Measurements from ENCODE around the gene SLC12A5. TPM values are rescaled to one million over a fixed set of nuclear protein-coding genes. Genes with fewer than 3 reads are reported as not detected.

SLC12A5 gene
- total and polyA plus RNA-seq, 9 of the 15 experiments (the other 6 are each of a cell fraction or from before 2014, with no cell fraction given) = 0.36 to 7.5 (median 2.1) TPM

DNA sequence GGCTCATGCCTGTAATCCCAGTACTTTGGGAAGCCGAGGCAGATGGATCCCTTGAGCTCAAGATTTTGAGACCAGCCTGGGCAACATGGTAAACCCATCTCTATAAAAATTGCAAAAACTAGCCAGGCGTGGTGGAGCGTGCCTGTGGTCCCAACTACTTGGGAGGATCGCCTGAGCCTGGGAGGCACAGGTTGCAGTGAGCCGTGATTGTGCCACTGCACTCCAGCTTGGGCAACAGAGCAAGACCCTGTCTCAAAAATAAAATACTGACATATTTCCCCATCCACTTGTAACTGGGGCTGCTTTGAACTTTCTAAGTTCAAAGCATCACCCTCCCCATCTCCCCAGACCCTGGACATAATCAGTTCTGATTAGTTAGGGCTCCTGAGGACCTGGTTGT is 27.5 kb upstream of the SLC12A5 start:
- CTCF ChIA-PET (ENCODE audit: low intra/inter-chr PET ratio) = no interaction called here
- no peak for FAIRE-seq
- ATAC-seq = no peak
- TF ChIP-seq, protein P1, sequence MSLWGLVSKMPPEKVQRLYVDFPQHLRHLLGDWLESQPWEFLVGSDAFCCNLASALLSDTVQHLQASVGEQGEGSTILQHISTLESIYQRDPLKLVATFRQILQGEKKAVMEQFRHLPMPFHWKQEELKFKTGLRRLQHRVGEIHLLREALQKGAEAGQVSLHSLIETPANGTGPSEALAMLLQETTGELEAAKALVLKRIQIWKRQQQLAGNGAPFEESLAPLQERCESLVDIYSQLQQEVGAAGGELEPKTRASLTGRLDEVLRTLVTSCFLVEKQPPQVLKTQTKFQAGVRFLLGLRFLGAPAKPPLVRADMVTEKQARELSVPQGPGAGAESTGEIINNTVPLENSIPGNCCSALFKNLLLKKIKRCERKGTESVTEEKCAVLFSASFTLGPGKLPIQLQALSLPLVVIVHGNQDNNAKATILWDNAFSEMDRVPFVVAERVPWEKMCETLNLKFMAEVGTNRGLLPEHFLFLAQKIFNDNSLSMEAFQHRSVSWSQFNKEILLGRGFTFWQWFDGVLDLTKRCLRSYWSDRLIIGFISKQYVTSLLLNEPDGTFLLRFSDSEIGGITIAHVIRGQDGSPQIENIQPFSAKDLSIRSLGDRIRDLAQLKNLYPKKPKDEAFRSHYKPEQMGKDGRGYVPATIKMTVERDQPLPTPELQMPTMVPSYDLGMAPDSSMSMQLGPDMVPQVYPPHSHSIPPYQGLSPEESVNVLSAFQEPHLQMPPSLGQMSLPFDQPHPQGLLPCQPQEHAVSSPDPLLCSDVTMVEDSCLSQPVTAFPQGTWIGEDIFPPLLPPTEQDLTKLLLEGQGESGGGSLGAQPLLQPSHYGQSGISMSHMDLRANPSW (CRISPR knock-in tag; IDR thresholded peaks at IDR 0.05) = no peak
- no peak for TF ChIP-seq ZNF785 (CRISPR knock-in tag; IDR thresholded peaks at IDR 0.05)
- no peak for TF ChIP-seq CTBP1 (IDR thresholded peaks at IDR 0.05; ENCODE audit: borderline replicate concordance)
- TF ChIP-seq, protein P2, sequence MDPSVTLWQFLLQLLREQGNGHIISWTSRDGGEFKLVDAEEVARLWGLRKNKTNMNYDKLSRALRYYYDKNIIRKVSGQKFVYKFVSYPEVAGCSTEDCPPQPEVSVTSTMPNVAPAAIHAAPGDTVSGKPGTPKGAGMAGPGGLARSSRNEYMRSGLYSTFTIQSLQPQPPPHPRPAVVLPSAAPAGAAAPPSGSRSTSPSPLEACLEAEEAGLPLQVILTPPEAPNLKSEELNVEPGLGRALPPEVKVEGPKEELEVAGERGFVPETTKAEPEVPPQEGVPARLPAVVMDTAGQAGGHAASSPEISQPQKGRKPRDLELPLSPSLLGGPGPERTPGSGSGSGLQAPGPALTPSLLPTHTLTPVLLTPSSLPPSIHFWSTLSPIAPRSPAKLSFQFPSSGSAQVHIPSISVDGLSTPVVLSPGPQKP (CRISPR knock-in tag; IDR thresholded peaks at IDR 0.05) = no peak
- TF ChIP-seq TRIM24 (IDR thresholded peaks at IDR 0.05) = no peak
- no peak for TF ChIP-seq MTA2 (IDR thresholded peaks at IDR 0.05; ENCODE audit: low read depth)
- no peak for TF ChIP-seq FOXJ3 (CRISPR knock-in tag; IDR thresholded peaks at IDR 0.05)
- TF ChIP-seq STAT5A (IDR thresholded peaks at IDR 0.05; ENCODE audit: borderline replicate concordance, low read length) = no peak
- no peak for TF ChIP-seq MCM2 (IDR thresholded peaks at IDR 0.05; ENCODE audit: low read depth)
- no peak for TF ChIP-seq JUN (IDR thresholded peaks at IDR 0.05; ENCODE audit: borderline replicate concordance, low read depth, low read length)
- TF ChIP-seq JUN (CRISPR knock-in tag; IDR thresholded peaks at IDR 0.05; ENCODE audit: borderline replicate concordance) = no peak
- TF ChIP-seq ZFX (CRISPR knock-in tag; IDR thresholded peaks at IDR 0.05) = no peak
- no peak for TF ChIP-seq ZC3H11A (IDR thresholded peaks at IDR 0.05; ENCODE audit: low read depth, low read length)
- TF ChIP-seq SMAD1 (IDR thresholded peaks at IDR 0.05; ENCODE audit: low read depth, low read length, partially characterized antibody) = no peak
- TF ChIP-seq, protein P3, sequence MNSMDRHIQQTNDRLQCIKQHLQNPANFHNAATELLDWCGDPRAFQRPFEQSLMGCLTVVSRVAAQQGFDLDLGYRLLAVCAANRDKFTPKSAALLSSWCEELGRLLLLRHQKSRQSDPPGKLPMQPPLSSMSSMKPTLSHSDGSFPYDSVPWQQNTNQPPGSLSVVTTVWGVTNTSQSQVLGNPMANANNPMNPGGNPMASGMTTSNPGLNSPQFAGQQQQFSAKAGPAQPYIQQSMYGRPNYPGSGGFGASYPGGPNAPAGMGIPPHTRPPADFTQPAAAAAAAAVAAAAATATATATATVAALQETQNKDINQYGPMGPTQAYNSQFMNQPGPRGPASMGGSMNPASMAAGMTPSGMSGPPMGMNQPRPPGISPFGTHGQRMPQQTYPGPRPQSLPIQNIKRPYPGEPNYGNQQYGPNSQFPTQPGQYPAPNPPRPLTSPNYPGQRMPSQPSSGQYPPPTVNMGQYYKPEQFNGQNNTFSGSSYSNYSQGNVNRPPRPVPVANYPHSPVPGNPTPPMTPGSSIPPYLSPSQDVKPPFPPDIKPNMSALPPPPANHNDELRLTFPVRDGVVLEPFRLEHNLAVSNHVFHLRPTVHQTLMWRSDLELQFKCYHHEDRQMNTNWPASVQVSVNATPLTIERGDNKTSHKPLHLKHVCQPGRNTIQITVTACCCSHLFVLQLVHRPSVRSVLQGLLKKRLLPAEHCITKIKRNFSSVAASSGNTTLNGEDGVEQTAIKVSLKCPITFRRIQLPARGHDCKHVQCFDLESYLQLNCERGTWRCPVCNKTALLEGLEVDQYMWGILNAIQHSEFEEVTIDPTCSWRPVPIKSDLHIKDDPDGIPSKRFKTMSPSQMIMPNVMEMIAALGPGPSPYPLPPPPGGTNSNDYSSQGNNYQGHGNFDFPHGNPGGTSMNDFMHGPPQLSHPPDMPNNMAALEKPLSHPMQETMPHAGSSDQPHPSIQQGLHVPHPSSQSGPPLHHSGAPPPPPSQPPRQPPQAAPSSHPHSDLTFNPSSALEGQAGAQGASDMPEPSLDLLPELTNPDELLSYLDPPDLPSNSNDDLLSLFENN (IDR thresholded peaks at IDR 0.05; ENCODE audit: low read depth in 2 of 2, low read length in 2 of 2) = no peak

More for the DNA sequence above, 27.5 kb upstream of the SLC12A5 start:
- H3K4me2 ChIP-seq (ENCODE audit: insufficient read depth, low read length) = no peak overlapping the region
- no peaks in the 10 kb centered on the region for H3K9me3 ChIP-seq (replicated peaks; ENCODE audit: control insufficient read depth, insufficient read depth, low read depth, low read length)
- intact Hi-C loops (cut with micrococcal nuclease) = no loop called here
- H2AFZ ChIP-seq (ENCODE audit: low read depth, low read length) = no peak overlapping the region
- H3K4me3 ChIP-seq = no peak overlapping the region
- no peaks in the 10 kb centered on the region; the same call in 1 of the 2 replicates for H4K20me1 ChIP-seq (replicated peaks; ENCODE audit: control insufficient read depth, insufficient read depth, low read length)
- no TSS peak for BruUV-seq (replicated peaks)
- H3K36me3 ChIP-seq (ENCODE audit: control insufficient read depth, insufficient read depth, low read length) = no peaks in the 10 kb centered on the region
- no peaks in the 10 kb centered on the region for H3K9me1 ChIP-seq (ENCODE audit: control insufficient read depth, insufficient read depth, low read length)
- H3K27me3 ChIP-seq (ENCODE audit: control insufficient read depth in 2 of 2, insufficient read depth in 2 of 2, low read length in 2 of 2) = peaks cover 38 to 53% of the 10 kb centered on the region in 2 experiments
- 0% methylated on average over 5 of the region's 5 CpGs for WGBS (ENCODE audit: insufficient coverage, low coverage, missing lambda C conversion rate)
- no peak overlapping the region for H3K27ac ChIP-seq (ENCODE audit: extremely low read depth, low read depth, low read length)
- in situ Hi-C loops (cut with MboI) = no loop called here
- POLR2A ChIA-PET = interaction anchor here (2.2 kb wide), 1 partner anchor 13 kb away, joined by 6 read pairs; no protein-coding TSS in a partner anchor
- DNase-seq (ENCODE audit: extremely low read depth in 1 of 4, low spot score in 3 of 4) = no peak
- no peaks in the 10 kb centered on the region for H3K79me2 ChIP-seq (ENCODE audit: control insufficient read depth, insufficient read depth, low read length)
- H3K9ac ChIP-seq (ENCODE audit: insufficient read depth in 1 of 2, low read depth in 2 of 2, low read length in 2 of 2) = no peak overlapping the region
- no peaks in the 10 kb centered on the region; a peak in 1 of 5 replicates for H3K4me1 ChIP-seq (replicated peaks in 1 of 2; ENCODE audit: control insufficient read depth in 2 of 2, insufficient read depth in 2 of 2, low read length in 2 of 2)

Data from K562 (cell line).